ENCODE results near the gene RC3H1. TPM values are rescaled to one million over a fixed set of nuclear protein-coding genes. Genes with fewer than 3 reads are reported as not detected.

Gene RC3H1
- total and polyA plus RNA-seq, 2 experiments from 2014 or later, result 7.7 to 28.1 TPM

GRCh38 chr1:173884701-173885100 lies 137.5 kb downstream of the RC3H1 start:
- H3K27ac ChIP-seq, result no peak overlapping the region
- no peaks in the 10 kb centered on the region for H3K27me3 ChIP-seq

More at GRCh38 chr1:173884701-173885100, 137.5 kb downstream of the RC3H1 start:
- Histone ChIP-seq H3K9me3 (ENCODE audit: low read depth) (no peaks in the 10 kb centered on the region), H3K36me3 (peaks cover 5% of the 10 kb centered on the region), H3K4me3 (no peak overlapping the region), H3K4me1 (ENCODE audit: low read depth) (no peaks in the 10 kb centered on the region)
- TF ChIP-seq, protein P1, sequence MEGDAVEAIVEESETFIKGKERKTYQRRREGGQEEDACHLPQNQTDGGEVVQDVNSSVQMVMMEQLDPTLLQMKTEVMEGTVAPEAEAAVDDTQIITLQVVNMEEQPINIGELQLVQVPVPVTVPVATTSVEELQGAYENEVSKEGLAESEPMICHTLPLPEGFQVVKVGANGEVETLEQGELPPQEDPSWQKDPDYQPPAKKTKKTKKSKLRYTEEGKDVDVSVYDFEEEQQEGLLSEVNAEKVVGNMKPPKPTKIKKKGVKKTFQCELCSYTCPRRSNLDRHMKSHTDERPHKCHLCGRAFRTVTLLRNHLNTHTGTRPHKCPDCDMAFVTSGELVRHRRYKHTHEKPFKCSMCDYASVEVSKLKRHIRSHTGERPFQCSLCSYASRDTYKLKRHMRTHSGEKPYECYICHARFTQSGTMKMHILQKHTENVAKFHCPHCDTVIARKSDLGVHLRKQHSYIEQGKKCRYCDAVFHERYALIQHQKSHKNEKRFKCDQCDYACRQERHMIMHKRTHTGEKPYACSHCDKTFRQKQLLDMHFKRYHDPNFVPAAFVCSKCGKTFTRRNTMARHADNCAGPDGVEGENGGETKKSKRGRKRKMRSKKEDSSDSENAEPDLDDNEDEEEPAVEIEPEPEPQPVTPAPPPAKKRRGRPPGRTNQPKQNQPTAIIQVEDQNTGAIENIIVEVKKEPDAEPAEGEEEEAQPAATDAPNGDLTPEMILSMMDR (IDR thresholded peaks at IDR 0.05; ENCODE audit: low read depth, low read length), result no peak
- no peak for DNase-seq (ENCODE audit: low read depth in 1 of 2, low spot score in 1 of 2)

Other genes starting within 250 kb of the RC3H1 start
- gene DARS2, start 197.7 kb downstream of the RC3H1 start, total RNA-seq, result 9.3 and 15.6 TPM in 2 replicates
- 14.6 and 22.7 TPM in 2 replicates for gene DARS2, start 197.7 kb downstream of the RC3H1 start, polyA plus RNA-seq
- gene CENPL, start 197.5 kb downstream of the RC3H1 start, total RNA-seq, result 8.6 and 10.9 TPM in 2 replicates
- 4.9 and 9.9 TPM in 2 replicates for gene CENPL, start 197.5 kb downstream of the RC3H1 start, polyA plus RNA-seq
- gene GAS5, start 154.4 kb downstream of the RC3H1 start, total RNA-seq, result 210 and 350 TPM in 2 replicates
- gene GAS5, start 154.4 kb downstream of the RC3H1 start, polyA plus RNA-seq, result 158 and 248 TPM in 2 replicates
- gene ZBTB37, start 154.0 kb downstream of the RC3H1 start, total RNA-seq, result 7.9 and 16.2 TPM in 2 replicates
- 1.8 and 3.0 TPM in 2 replicates for gene ZBTB37, start 154.0 kb downstream of the RC3H1 start, polyA plus RNA-seq
- 0.36 TPM in 1 of 2 replicates, not detected in the other for gene SERPINC1, start 105.0 kb downstream of the RC3H1 start, total RNA-seq
- not detected in 2 replicates for gene SERPINC1, start 105.0 kb downstream of the RC3H1 start, polyA plus RNA-seq
- gene RABGAP1L, start 137.2 kb upstream of the RC3H1 start, total RNA-seq, result 11.5 and 21.4 TPM in 2 replicates
- gene RABGAP1L, start 137.2 kb upstream of the RC3H1 start, polyA plus RNA-seq, result 7.4 and 9.2 TPM in 2 replicates